Brain microvascular endothelial cell (primary cell): ENCODE measurements around the gene ZNF423.
A peak's percentile ranks its signal among the peaks of the same experiment; 100 is the strongest.

Experiments
- DNase-seq: peaks from one replicate; pipeline ENCODE4 v3.0.0-alpha.2; 2020
- H3K27ac ChIP-seq: fragments of 250-450 bp; sonication (Bioruptor Pico); 2 replicates; pipeline ENCODE4 v1.5.1; 2020; ENCODE audit warnings: mild to moderate bottlenecking, moderate library complexity
- H3K27me3 ChIP-seq: fragments of 250-450 bp; sonication (Bioruptor Pico); replicated peaks from 2 replicates; pipeline ENCODE4 v1.5.1; 2020; ENCODE audit warnings: mild to moderate bottlenecking
- H3K36me3 ChIP-seq: fragments of 250-450 bp; sonication (Bioruptor Pico); replicated peaks from 2 replicates; pipeline ENCODE4 v1.5.1; 2020; ENCODE audit warnings: mild to moderate bottlenecking
- H3K4me3 ChIP-seq: 2 replicates; pipeline ENCODE4 v1.5.1; 2011; ENCODE audit warnings: low read depth, mild to moderate bottlenecking, control low read depth, low read length, moderate library complexity
- in situ Hi-C: cut with HindIII; loops from 2 replicates; pipeline ENCODE4 v1.10.0; 2017; ENCODE audit warnings: low sequenced_read_pairs, low pct_ligation_motif_present
- TF ChIP-seq, protein P1 (sequence below): IDR thresholded peaks from 2 replicates; pipeline ENCODE4 v1.5.1; 2011; ENCODE audit warnings: low read depth, mild to moderate bottlenecking, moderate library complexity, low read length, control low read depth, inconsistent platforms; ENCODE audit errors: missing control alignments

Gene ZNF423

DNA sequence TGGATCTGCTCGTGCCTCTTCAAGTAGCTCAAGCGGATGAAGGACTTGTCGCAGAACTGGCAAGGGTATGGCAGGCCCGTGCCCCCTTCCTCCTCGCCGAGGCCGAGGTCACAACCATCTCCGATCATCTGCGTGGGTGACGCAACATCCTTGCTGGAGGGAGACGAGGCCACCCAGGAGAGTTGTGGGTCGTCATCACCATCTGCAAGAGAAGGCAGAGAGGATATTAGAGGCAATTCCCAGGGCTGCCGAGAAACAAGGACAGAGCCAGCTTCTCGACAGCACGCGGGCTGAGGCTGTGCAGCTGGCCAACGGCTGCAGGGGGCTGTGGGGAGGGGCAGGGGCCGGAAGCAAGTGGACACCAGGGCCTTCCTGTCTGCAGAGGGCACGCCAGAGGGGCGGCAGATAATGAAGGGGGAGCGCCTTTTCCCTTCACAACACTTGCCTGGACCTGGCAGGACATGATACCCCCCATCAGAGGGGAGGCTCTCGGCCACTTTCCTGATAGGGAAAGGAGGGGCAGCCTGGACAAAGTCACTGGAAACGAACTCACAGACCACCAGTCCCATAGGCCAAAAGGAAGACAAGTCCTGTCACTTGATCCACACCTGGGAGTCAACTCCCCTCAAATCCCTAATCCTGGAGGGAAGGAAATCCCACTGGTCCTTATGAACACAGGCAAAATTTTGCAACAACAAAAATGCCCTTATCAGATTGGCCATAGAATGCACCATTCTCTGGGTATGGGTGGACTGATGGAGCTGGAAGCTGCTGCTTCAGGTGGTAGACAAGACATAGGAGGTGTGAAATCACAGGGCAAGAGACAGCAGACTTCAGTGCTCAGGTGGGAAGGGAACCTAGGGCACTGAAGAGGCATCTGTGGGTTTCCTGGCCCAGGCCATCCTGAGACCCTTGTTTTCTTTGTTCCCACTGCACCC, 217.0 kb downstream of the ZNF423 start:
- Histone ChIP-seq H3K4me3 (no peak overlapping the region), H3K27ac (peak overlapping the region; percentile 28), H3K36me3 (no peaks in the 10 kb centered on the region), H3K27me3 (no peaks in the 10 kb centered on the region)
- no peak for DNase-seq
- TF ChIP-seq, protein P1, sequence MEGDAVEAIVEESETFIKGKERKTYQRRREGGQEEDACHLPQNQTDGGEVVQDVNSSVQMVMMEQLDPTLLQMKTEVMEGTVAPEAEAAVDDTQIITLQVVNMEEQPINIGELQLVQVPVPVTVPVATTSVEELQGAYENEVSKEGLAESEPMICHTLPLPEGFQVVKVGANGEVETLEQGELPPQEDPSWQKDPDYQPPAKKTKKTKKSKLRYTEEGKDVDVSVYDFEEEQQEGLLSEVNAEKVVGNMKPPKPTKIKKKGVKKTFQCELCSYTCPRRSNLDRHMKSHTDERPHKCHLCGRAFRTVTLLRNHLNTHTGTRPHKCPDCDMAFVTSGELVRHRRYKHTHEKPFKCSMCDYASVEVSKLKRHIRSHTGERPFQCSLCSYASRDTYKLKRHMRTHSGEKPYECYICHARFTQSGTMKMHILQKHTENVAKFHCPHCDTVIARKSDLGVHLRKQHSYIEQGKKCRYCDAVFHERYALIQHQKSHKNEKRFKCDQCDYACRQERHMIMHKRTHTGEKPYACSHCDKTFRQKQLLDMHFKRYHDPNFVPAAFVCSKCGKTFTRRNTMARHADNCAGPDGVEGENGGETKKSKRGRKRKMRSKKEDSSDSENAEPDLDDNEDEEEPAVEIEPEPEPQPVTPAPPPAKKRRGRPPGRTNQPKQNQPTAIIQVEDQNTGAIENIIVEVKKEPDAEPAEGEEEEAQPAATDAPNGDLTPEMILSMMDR, result no peak
- in situ Hi-C loops, result no loop called here

DNA sequence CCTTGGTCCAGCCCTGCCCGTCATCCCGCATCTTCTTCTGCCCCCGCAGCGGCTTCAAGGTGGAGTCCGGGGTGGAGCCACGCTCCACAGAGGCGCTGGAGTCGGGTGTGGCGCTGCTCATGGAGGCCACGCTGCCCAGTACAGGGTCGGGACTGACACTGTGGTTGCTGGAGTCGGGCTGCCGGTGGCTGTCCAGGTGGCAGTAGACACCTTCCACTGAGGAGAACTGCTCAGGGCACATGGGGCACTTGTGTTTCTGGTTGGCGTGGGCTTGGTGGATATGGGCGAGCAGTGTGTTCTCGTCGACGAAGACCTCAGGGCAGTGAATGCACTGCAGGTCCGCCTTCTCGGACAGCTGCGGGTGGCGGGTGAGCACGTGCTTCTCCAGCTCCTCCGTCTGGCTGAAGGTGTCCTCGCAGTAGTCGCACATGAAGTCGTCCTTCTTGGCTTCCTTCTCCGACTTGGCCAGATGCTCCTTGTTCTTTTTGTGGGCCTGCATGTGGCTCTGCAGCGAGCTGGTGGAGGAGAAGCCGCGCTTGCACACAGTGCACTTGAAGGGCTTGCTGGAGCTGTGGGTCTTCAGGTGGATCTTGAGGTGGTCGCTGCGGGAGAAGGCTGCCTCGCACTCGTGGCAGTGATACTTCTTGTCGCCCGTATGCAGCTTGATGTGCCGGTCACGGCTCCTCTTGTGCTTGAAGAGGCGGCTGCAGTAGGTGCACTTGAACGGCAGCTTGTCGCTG, 217.8 kb downstream of the ZNF423 start:
- H3K4me3 ChIP-seq, result no peak overlapping the region
- in situ Hi-C loops, result no loop called here
- H3K36me3 ChIP-seq, result no peaks in the 10 kb centered on the region
- no peaks in the 10 kb centered on the region for H3K27me3 ChIP-seq
- DNase-seq, result no peak
- H3K27ac ChIP-seq, result no peak overlapping the region
- TF ChIP-seq, protein P1, result no peak

DNA sequence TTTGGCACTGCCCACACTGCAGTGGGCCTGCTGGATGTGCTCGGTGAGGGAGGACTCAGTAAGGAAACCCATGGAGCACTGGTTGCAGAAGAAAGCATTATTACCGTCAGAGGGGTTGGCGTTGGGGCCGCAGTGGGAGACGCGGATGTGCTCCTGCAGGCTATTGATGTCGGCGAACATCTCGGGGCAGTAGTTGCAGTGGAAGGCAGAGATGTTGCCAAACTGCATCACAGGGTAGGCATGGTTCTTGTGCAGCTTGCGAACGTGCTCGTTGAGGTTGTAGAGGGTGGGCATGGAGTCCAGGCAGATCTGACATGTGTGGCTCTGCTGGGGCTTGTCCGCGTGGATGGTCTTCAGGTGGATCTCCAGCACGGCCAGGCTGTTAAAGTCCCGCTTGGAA, 218.4 kb downstream of the ZNF423 start:
- Histone ChIP-seq H3K27me3 (no peaks in the 10 kb centered on the region), H3K36me3 (no peaks in the 10 kb centered on the region), H3K27ac (no peak overlapping the region), H3K4me3 (no peak overlapping the region)
- no peak for DNase-seq
- TF ChIP-seq, protein P1, result no peak
- in situ Hi-C loops, result no loop called here

DNA sequence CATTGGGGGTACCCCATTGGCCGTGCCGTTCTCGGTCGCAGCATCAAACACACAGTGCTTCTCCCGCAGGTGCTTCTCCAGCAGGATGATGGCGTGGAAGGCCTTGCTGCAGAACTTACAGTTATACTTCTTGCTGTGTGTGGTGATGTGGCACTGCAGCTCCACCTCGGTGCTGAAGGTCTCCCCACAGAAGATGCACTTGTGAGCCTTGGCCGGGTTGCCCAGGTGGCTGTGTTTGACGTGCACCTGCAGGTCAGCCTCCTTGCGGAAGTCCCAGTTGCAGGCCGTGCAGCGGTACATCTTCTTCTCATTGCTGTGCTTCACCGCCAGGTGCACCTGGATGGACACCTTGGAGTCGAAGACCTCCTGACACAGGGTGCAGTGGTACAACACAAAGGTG, 219.3 kb downstream of the ZNF423 start:
- TF ChIP-seq, protein P1, result no peak
- in situ Hi-C loops, result no loop called here
- no peaks in the 10 kb centered on the region for H3K36me3 ChIP-seq
- H3K4me3 ChIP-seq, result no peak overlapping the region
- H3K27ac ChIP-seq, result no peak overlapping the region
- no peak for DNase-seq
- no peaks in the 10 kb centered on the region for H3K27me3 ChIP-seq

DNA sequence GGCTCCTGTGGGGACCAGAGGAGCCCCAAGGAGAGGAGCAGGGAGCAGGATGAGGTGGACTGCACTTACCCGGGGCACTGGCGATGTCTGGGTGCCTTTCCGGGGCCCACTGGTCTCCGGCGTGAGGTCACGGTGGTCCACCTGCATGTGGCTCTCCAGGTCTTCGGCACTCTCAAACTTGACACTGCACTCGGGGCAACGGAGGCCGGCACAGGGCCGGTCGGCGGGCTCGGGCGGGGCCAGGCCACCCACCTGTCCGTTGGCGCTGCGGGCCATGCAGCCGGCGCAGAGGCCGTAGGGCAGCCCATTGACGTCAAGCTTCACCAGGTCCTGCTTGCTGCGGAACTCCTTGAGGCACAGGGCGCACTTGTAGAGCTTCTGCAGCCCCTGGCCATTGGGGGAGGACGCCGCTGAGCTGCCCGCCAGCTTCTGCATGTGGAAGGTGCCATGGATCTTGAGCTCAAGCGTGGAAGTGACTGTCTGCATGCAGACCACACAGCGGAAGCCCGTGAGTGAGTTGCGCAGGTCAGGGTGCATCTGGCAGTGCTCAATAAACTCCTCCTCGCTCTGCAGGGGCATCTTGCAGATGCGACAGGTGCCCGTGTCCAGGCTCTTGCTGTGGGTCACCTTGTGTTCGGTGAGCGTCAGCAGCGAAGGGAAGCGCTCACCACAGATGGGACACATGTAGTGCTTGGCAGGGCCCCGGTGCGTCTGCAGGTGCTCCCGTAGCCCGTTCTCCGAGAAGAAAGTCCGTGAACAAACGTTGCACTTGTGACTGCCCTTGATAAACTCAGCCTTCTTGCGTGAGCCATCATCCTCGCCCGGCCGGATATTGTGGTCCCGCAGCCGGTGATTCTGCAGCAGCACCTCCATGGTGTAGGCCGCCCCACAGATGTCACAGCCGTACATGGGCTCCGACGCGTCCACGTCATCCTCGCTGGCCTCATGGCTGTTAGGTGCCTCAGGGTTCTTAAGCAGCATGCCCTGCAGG, 220.0 kb downstream of the ZNF423 start:
- Histone ChIP-seq H3K27me3 (no peaks in the 10 kb centered on the region), H3K4me3 (no peak overlapping the region), H3K27ac (no peak overlapping the region), H3K36me3 (no peaks in the 10 kb centered on the region)
- TF ChIP-seq, protein P1, result no peak
- DNase-seq, result no peak
- in situ Hi-C loops, result no loop called here
